Prostate gland (tissue), 2 donors: Measurements from ENCODE around the gene PLXNB2.

Experiments
- POLR2AphosphoS5 ChIP-seq: sonication (generic); formaldehyde crosslinking; IDR thresholded peaks from one replicate; pipeline ENCODE4 v1.6.1; 2017; ENCODE audit warnings: antibody characterized with exemption
- TF ChIP-seq, protein P1 (sequence below), 4 experiments: fragments of 200-600 bp in 2 of 4; fragments of 450-650 bp in 2 of 4; sonication (generic) in 2 of 4; IDR thresholded peaks; 1 replicate in 3 of 4; 2 replicates in 1 of 4; pipeline ENCODE4 v1.5.1; 2016 to 2019; ENCODE audit warnings: antibody characterized with exemption in 4 of 4, mild to moderate bottlenecking in 2 of 4, moderate library complexity in 2 of 4

DNA sequence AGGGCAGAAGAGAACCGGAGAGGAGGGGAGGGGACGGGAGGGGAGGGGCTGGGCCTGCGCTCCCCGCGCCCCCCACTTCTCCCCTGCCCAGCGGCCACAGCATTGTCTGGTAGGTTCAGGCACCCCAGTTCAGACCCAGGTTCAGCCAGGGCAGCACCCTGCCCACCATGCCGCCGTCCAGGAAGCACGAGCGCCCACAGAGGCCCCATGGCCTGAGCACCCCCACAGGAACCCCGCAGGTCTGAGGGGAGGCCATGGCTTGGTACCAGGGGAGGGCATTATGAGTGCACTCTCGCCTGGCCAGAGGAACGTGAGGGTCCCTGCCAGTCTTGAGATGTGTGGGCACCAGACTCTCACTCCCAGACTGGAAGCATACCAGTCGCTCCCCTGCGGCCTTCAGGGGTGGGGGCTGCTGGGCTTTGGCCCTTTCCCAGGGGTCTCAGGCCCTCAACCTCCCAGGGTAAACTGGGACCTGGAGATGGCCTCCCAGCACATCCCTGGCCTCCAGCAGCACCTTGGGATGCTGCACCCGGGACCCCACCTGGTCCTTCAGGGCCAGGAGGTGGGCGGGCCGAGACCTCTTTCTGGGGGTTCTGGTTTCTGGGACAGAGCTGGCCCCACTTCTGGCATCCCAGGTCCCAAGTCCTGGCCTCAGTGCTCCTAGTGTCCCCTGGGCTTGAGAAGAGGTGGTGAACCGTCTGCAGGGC is 597 bp upstream of the PLXNB2 start:
- TF ChIP-seq, protein P1, sequence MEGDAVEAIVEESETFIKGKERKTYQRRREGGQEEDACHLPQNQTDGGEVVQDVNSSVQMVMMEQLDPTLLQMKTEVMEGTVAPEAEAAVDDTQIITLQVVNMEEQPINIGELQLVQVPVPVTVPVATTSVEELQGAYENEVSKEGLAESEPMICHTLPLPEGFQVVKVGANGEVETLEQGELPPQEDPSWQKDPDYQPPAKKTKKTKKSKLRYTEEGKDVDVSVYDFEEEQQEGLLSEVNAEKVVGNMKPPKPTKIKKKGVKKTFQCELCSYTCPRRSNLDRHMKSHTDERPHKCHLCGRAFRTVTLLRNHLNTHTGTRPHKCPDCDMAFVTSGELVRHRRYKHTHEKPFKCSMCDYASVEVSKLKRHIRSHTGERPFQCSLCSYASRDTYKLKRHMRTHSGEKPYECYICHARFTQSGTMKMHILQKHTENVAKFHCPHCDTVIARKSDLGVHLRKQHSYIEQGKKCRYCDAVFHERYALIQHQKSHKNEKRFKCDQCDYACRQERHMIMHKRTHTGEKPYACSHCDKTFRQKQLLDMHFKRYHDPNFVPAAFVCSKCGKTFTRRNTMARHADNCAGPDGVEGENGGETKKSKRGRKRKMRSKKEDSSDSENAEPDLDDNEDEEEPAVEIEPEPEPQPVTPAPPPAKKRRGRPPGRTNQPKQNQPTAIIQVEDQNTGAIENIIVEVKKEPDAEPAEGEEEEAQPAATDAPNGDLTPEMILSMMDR (IDR thresholded peaks at IDR 0.05) = no peak
- TF ChIP-seq POLR2AphosphoS5 = no peak
